HG02840 (cell line): Measurements from ENCODE around the gene TNRC6C.
"Not testable (repeated sequence)": the region's sequence is repeated elsewhere in the genome, so short reads cannot be mapped to it uniquely, and the experiment has no call there.

Experiments
- ATAC-seq: cut with Tn5 transposase; IDR thresholded peaks from one replicate; pipeline ENCODE4 v1.9.1; 2021; ENCODE audit warnings: mild to moderate bottlenecking, moderate library complexity, moderate number of reproducible peaks; ENCODE audit not compliant: unreplicated experiment, low FRiP score

TNRC6C gene

GRCh38 chr17:78108726-78109488 lies 150.4 kb downstream of the TNRC6C start:
- no peak for ATAC-seq

- no peak for ATAC-seq
These were observed 150.9 kb downstream of the TNRC6C start for GRCh38 chr17:78109489-78109761.

- ATAC-seq: no peak
These were observed 152.0 kb downstream of the TNRC6C start for GRCh38 chr17:78110363-78111015.

GRCh38 chr17:78111016-78111726 lies 152.7 kb downstream of the TNRC6C start:
- no peak for ATAC-seq

GRCh38 chr17:78111727-78112517 lies 153.4 kb downstream of the TNRC6C start:
- no peak for ATAC-seq

GRCh38 chr17:78112518-78113471 lies 154.3 kb downstream of the TNRC6C start:
- no peak for ATAC-seq

GRCh38 chr17:78113804-78114785 lies 155.6 kb downstream of the TNRC6C start:
- ATAC-seq: no peak

- ATAC-seq: no peak
These were observed 156.6 kb downstream of the TNRC6C start for GRCh38 chr17:78114831-78115723.

GRCh38 chr17:78115803-78116202 lies 157.3 kb downstream of the TNRC6C start:
- ATAC-seq: not testable (repeated sequence)

- no peak for ATAC-seq
These were observed 157.9 kb downstream of the TNRC6C start for GRCh38 chr17:78116411-78116810.

GRCh38 chr17:78117027-78117981 lies 158.8 kb downstream of the TNRC6C start:
- ATAC-seq: no peak

- ATAC-seq: no peak
These were observed 160.3 kb downstream of the TNRC6C start for GRCh38 chr17:78118801-78119241.

- no peak for ATAC-seq
These were observed 162.0 kb downstream of the TNRC6C start for GRCh38 chr17:78120537-78120936.

GRCh38 chr17:78120971-78121800 lies 162.7 kb downstream of the TNRC6C start:
- ATAC-seq: no peak

- no peak for ATAC-seq
These were observed 163.3 kb downstream of the TNRC6C start for GRCh38 chr17:78121801-78122215.
